Astrocyte of the cerebellum (primary cell): ENCODE data around the gene EPC2.
"Not testable (repeated sequence)": the region's sequence is repeated elsewhere in the genome, so short reads cannot be mapped to it uniquely, and the experiment has no call there.

Source experiments
- DNase-seq: peaks from one replicate; pipeline ENCODE4 v3.0.0-alpha.2; 2011; ENCODE audit warnings: low read depth
- H3K4me3 ChIP-seq: 2 replicates; pipeline ENCODE4 v1.5.1; 2011; ENCODE audit warnings: mild to moderate bottlenecking, low read depth, low read length, moderate library complexity
- in situ Hi-C: cut with HindIII; loops from 2 replicates; pipeline ENCODE4 v1.10.0; 2017; ENCODE audit warnings: low sequenced_read_pairs
- TF ChIP-seq, protein P1 (sequence below): IDR thresholded peaks from 2 replicates; pipeline ENCODE4 v1.5.1; 2012; ENCODE audit warnings: low read length, low read depth, moderate library complexity, mild to moderate bottlenecking; ENCODE audit errors: missing control alignments

Gene EPC2

GRCh38 chr2:148654435-148654834 is 9.9 kb downstream of the EPC2 start:
- in situ Hi-C loops, result no loop called here
- H3K4me3 ChIP-seq, result no peak overlapping the region
- TF ChIP-seq, protein P1, sequence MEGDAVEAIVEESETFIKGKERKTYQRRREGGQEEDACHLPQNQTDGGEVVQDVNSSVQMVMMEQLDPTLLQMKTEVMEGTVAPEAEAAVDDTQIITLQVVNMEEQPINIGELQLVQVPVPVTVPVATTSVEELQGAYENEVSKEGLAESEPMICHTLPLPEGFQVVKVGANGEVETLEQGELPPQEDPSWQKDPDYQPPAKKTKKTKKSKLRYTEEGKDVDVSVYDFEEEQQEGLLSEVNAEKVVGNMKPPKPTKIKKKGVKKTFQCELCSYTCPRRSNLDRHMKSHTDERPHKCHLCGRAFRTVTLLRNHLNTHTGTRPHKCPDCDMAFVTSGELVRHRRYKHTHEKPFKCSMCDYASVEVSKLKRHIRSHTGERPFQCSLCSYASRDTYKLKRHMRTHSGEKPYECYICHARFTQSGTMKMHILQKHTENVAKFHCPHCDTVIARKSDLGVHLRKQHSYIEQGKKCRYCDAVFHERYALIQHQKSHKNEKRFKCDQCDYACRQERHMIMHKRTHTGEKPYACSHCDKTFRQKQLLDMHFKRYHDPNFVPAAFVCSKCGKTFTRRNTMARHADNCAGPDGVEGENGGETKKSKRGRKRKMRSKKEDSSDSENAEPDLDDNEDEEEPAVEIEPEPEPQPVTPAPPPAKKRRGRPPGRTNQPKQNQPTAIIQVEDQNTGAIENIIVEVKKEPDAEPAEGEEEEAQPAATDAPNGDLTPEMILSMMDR, result no peak
- no peak for DNase-seq

- no peak for DNase-seq
- no peak overlapping the region for H3K4me3 ChIP-seq
- TF ChIP-seq, protein P1, result no peak
- in situ Hi-C loops, result no loop called here
Measured at GRCh38 chr2:148656516-148656915, 12.0 kb downstream of the EPC2 start.

GRCh38 chr2:148658807-148659722 is 14.5 kb downstream of the EPC2 start:
- no peak overlapping the region for H3K4me3 ChIP-seq
- no peak for DNase-seq
- TF ChIP-seq, protein P1, result no peak
- in situ Hi-C loops, result no loop called here

GRCh38 chr2:148660999-148661398 is 16.4 kb downstream of the EPC2 start:
- H3K4me3 ChIP-seq, result no peak overlapping the region
- TF ChIP-seq, protein P1, result no peak
- in situ Hi-C loops, result no loop called here
- no peak for DNase-seq

DNA sequence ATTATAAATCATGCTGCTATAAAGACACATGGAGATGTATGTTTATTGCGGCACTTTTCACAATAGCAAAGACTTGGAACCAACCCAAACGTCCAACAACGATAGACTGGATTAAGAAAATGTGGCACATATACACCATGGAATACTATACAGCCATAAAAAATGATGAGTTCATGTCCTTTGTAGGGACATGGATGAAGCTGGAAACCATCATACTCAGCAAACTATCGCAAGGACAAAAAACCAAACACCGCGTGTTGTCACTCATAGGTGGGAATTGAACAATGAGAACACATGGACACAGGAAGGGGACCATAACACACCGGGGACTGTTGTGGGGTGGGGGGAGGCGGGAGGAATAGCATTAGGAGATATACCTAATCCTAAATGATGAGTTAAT is 17.8 kb downstream of the EPC2 start:
- DNase-seq, in situ Hi-C loops, H3K4me3 ChIP-seq: not testable (repeated sequence)

GRCh38 chr2:148664229-148664628 is 19.7 kb downstream of the EPC2 start:
- no peak for DNase-seq
- in situ Hi-C loops, result no loop called here
- TF ChIP-seq, protein P1, result no peak
- H3K4me3 ChIP-seq, result no peak overlapping the region

DNA sequence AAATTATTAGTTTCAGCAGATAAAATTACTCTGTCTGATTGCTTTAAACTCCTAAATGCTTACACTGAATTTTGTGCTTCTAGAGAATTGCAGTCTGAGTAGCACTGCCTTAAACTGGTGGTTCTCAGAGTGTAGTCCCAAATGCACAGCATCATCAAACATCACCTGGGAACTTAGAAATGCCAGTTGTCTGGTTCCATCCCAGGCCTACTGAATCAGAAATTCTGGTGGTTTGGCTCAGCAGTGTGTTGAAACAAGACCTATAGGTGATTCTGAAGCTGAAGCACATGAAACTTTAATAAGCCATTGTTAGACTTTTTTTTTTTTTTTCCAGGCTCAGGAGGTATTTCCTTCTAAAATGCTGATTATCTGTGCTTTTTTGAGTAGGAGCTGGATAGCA is 22.0 kb downstream of the EPC2 start:
- no peak for DNase-seq
- in situ Hi-C loops, result no loop called here
- TF ChIP-seq, protein P1, result no peak
- H3K4me3 ChIP-seq, result no peak overlapping the region
